ENCODE measurements around the gene CASZ1. TPM values are rescaled to one million over a fixed set of nuclear protein-coding genes. Genes with fewer than 3 reads are reported as not detected.

CASZ1 gene
- polyA plus RNA-seq, 2 of the 4 experiments (the other 2 are of a cell fraction), result 0.52 to 1.2 TPM

- Histone ChIP-seq H3K9me3 (no peaks in the 10 kb centered on the region), H3K4me1 (no peaks in the 10 kb centered on the region), H3K4me2 (no peak overlapping the region), H3K4me3 (no peak overlapping the region), H3K27ac (no peak overlapping the region)
- no peak for TF ChIP-seq GATA3 (IDR thresholded peaks at IDR 0.05; ENCODE audit: borderline replicate concordance)
- no peak for TF ChIP-seq ELK1 (IDR thresholded peaks at IDR 0.05; ENCODE audit: low read depth, low read length)
- TF ChIP-seq NR3C1 (IDR thresholded peaks at IDR 0.05), result no peak
- TF ChIP-seq, protein P1, sequence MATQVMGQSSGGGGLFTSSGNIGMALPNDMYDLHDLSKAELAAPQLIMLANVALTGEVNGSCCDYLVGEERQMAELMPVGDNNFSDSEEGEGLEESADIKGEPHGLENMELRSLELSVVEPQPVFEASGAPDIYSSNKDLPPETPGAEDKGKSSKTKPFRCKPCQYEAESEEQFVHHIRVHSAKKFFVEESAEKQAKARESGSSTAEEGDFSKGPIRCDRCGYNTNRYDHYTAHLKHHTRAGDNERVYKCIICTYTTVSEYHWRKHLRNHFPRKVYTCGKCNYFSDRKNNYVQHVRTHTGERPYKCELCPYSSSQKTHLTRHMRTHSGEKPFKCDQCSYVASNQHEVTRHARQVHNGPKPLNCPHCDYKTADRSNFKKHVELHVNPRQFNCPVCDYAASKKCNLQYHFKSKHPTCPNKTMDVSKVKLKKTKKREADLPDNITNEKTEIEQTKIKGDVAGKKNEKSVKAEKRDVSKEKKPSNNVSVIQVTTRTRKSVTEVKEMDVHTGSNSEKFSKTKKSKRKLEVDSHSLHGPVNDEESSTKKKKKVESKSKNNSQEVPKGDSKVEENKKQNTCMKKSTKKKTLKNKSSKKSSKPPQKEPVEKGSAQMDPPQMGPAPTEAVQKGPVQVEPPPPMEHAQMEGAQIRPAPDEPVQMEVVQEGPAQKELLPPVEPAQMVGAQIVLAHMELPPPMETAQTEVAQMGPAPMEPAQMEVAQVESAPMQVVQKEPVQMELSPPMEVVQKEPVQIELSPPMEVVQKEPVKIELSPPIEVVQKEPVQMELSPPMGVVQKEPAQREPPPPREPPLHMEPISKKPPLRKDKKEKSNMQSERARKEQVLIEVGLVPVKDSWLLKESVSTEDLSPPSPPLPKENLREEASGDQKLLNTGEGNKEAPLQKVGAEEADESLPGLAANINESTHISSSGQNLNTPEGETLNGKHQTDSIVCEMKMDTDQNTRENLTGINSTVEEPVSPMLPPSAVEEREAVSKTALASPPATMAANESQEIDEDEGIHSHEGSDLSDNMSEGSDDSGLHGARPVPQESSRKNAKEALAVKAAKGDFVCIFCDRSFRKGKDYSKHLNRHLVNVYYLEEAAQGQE (IDR thresholded peaks at IDR 0.05), result peak; percentile 57; the same call in 1 of the 2 replicates
- POLR2A ChIA-PET, result no interaction called here
- FAIRE-seq (no peak), ATAC-seq (no peak), DNase-seq (ENCODE audit: low read depth in 1 of 2, low spot score in 1 of 2) (no peak)
- CTCF ChIA-PET, result no interaction called here
- 83% methylated on average over 11 of the region's 32 CpGs for WGBS (ENCODE audit: missing lambda C conversion rate)
These were observed 147.5 kb downstream of the CASZ1 start for GRCh38 chr1:10648689-10649516.

DNA sequence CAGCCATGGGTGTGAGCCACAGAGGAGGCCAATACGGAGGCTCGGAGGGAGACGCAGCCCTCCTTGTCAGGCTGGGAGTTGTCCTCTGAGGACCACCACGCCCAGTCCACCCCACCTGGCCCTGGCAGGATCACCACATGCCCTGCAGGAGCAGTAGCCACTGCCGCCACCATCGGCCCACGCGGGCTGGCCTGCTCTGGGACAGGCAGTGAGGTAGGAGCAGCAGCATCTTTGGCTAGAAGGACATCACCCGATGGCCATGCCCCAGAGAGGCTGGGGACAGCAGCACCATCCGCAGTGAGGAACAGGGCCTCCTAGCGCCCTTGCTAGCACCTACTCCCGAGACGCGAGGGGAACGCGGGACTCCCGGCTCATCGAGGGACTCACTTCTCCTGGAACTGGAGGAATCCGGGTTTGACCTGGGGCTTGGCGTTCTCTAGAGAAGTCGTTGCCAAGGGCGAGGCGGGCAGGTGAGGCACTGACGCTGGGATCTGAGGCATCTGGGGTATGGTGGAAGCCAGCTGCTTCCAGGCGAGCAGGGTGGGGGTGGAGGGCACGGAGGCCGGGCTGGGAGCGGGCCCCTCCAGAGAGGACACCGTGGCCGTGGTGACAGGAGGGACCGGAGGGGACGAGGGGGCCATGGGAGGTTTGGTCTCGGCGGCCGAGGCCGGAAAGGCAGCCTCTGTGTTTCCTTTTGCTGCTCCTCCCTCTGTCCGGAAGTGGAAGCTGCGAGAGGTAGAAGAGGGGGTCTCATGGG lies 148.9 kb downstream of the CASZ1 start:
- DNase-seq (ENCODE audit: low read depth in 1 of 2, low spot score in 1 of 2) (no peak), ATAC-seq (no peak), FAIRE-seq (no peak)
- 89% methylated on average over 19 of the region's 38 CpGs for WGBS (ENCODE audit: missing lambda C conversion rate)
- H3K4me3 ChIP-seq, result no peak overlapping the region
- no peaks in the 10 kb centered on the region for H3K4me1 ChIP-seq
- H3K4me2 ChIP-seq, result no peak overlapping the region
- H3K27ac ChIP-seq, result no peak overlapping the region
- POLR2A ChIA-PET, result no interaction called here
- TF ChIP-seq HOXB5 (CRISPR knock-in tag; IDR thresholded peaks at IDR 0.05) (no peak), FOSB (CRISPR knock-in tag; IDR thresholded peaks at IDR 0.05) (no peak), TP53 (CRISPR knock-in tag; IDR thresholded peaks at IDR 0.05) (no peak)
- TF ChIP-seq, protein P2, sequence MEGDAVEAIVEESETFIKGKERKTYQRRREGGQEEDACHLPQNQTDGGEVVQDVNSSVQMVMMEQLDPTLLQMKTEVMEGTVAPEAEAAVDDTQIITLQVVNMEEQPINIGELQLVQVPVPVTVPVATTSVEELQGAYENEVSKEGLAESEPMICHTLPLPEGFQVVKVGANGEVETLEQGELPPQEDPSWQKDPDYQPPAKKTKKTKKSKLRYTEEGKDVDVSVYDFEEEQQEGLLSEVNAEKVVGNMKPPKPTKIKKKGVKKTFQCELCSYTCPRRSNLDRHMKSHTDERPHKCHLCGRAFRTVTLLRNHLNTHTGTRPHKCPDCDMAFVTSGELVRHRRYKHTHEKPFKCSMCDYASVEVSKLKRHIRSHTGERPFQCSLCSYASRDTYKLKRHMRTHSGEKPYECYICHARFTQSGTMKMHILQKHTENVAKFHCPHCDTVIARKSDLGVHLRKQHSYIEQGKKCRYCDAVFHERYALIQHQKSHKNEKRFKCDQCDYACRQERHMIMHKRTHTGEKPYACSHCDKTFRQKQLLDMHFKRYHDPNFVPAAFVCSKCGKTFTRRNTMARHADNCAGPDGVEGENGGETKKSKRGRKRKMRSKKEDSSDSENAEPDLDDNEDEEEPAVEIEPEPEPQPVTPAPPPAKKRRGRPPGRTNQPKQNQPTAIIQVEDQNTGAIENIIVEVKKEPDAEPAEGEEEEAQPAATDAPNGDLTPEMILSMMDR (IDR thresholded peaks at IDR 0.05), result no peak
- H3K9me3 ChIP-seq, result no peaks in the 10 kb centered on the region
- CTCF ChIA-PET, result no interaction called here

GRCh38 chr1:10646347-10646861 lies 150.0 kb downstream of the CASZ1 start:
- CTCF ChIA-PET, result no interaction called here
- WGBS (ENCODE audit: missing lambda C conversion rate), result 89% methylated on average over 10 of the region's 12 CpGs
- H3K4me1 ChIP-seq, result no peaks in the 10 kb centered on the region
- no peaks in the 10 kb centered on the region for H3K9me3 ChIP-seq
- H3K4me3 ChIP-seq, result no peak overlapping the region
- TF ChIP-seq FOSL2 (IDR thresholded peaks at IDR 0.05) (no peak), FOSL2 (CRISPR knock-in tag; IDR thresholded peaks at IDR 0.05) (peak; percentile 38; the same call in 1 of the 2 replicates), HOXB5 (CRISPR knock-in tag; IDR thresholded peaks at IDR 0.05) (no peak), GATA3 (IDR thresholded peaks at IDR 0.05; ENCODE audit: borderline replicate concordance) (no peak), JUN (IDR thresholded peaks at IDR 0.05) (no peak), CEBPB (IDR thresholded peaks at IDR 0.05) (no peak), TP53 (CRISPR knock-in tag; IDR thresholded peaks at IDR 0.05) (no peak)
- no peak overlapping the region for H3K4me2 ChIP-seq
- ATAC-seq (peak; percentile 64 to 86; a peak in 5 of 6 replicates), FAIRE-seq (no peak), DNase-seq (ENCODE audit: low read depth in 1 of 2, low spot score in 1 of 2) (peak; percentile 31 to 51)
- POLR2A ChIA-PET, result no interaction called here
- no peak overlapping the region for H3K27ac ChIP-seq
